Liver (tissue), 9 donors: ENCODE results near the gene APOBEC2. TPM values are rescaled to one million over a fixed set of nuclear protein-coding genes. Genes with fewer than 3 reads are reported as not detected.

Experiments used
- DNase-seq: peaks from one replicate; pipeline ENCODE4 v3.0.0-alpha.2; 2017; ENCODE audit warnings: low spot score
- H3K27ac ChIP-seq, 2 donors: one replicate each; pipeline ENCODE4 v1.7.0; 2013; ENCODE audit warnings: inconsistent platforms in 2 of 2, low read length in 2 of 2, control low read depth in 1 of 2, low read depth in 1 of 2, mild to moderate bottlenecking in 1 of 2
- H3K27me3 ChIP-seq, 4 donors: one replicate each; pipeline versions ENCODE4 v1.6.1 to v1.7.0; 2013; ENCODE audit warnings: low read length in 3 of 4, inconsistent platforms in 1 of 4, mild to moderate bottlenecking in 1 of 4, moderate library complexity in 1 of 4; ENCODE audit not compliant: control insufficient read depth in 4 of 4, insufficient read depth in 4 of 4
- H3K36me3 ChIP-seq, 4 donors: one replicate each; pipeline versions ENCODE4 v1.6.1 to v1.7.0; 2013; ENCODE audit warnings: low read length in 3 of 4, mild to moderate bottlenecking in 3 of 4, low read depth in 1 of 4, moderate library complexity in 1 of 4; ENCODE audit not compliant: control insufficient read depth in 4 of 4, insufficient read depth in 3 of 4
- H3K4me1 ChIP-seq, 4 donors: one replicate each; pipeline versions ENCODE4 v1.6.1 to v1.7.0; 2013; ENCODE audit warnings: low read length in 3 of 4, mild to moderate bottlenecking in 3 of 4, moderate library complexity in 1 of 4; ENCODE audit not compliant: control insufficient read depth in 4 of 4, insufficient read depth in 4 of 4
- H3K4me3 ChIP-seq, 3 donors: one replicate each; pipeline versions ENCODE4 v1.6.1 to v1.7.0; 2013; ENCODE audit warnings: low read length in 3 of 3, control low read depth in 1 of 3, low read depth in 1 of 3, mild to moderate bottlenecking in 1 of 3
- H3K9ac ChIP-seq, 2 donors: one replicate each; pipeline ENCODE4 v1.7.0; 2013; ENCODE audit warnings: low read length in 2 of 2, mild to moderate bottlenecking in 2 of 2, moderate library complexity in 2 of 2, control low read depth in 1 of 2, low read depth in 1 of 2
- H3K9me3 ChIP-seq, 4 donors: one replicate each; pipeline versions ENCODE4 v1.6.1 to v1.7.0; 2013; ENCODE audit warnings: low read length in 3 of 4; ENCODE audit not compliant: control insufficient read depth in 4 of 4
- EGR1 ChIP-seq, 2 donors: IDR thresholded peaks; 2 replicates each; pipeline ENCODE4 v1.6.1; 2016 to 2018; ENCODE audit warnings: antibody characterized with exemption in 2 of 2, low read depth in 2 of 2
- FOXA1 ChIP-seq: IDR thresholded peaks from 2 replicates; pipeline ENCODE4 v1.6.1; 2016; ENCODE audit warnings: antibody characterized with exemption
- FOXA2 ChIP-seq: IDR thresholded peaks from 2 replicates; pipeline ENCODE4 v1.6.1; 2016; ENCODE audit warnings: antibody characterized with exemption
- GABPA ChIP-seq, 2 donors: IDR thresholded peaks in 1 of 2; conservative IDR thresholded peaks in 1 of 2; 2 replicates each; pipeline ENCODE4 v1.6.1; 2016; ENCODE audit warnings: antibody characterized with exemption in 2 of 2, mild to moderate bottlenecking in 1 of 2, moderate library complexity in 1 of 2
- HNF4A ChIP-seq, 2 donors: conservative IDR thresholded peaks; 2 replicates each; pipeline ENCODE4 v1.6.1; 2016; ENCODE audit warnings: antibody characterized with exemption in 2 of 2, mild to moderate bottlenecking in 2 of 2
- HNF4G ChIP-seq: IDR thresholded peaks from 2 replicates; pipeline ENCODE4 v1.6.1; 2016; ENCODE audit warnings: antibody characterized with exemption
- JUND ChIP-seq, 2 donors: IDR thresholded peaks; 2 replicates each; pipeline ENCODE4 v1.6.1; 2016; ENCODE audit warnings: antibody characterized with exemption in 2 of 2
- NR2F2 ChIP-seq: IDR thresholded peaks from 2 replicates; pipeline ENCODE4 v1.6.1; 2016; ENCODE audit warnings: antibody characterized with exemption
- RAD21 ChIP-seq, 2 donors: IDR thresholded peaks; 2 replicates each; pipeline ENCODE4 v1.6.1; 2016; ENCODE audit warnings: antibody characterized with exemption in 2 of 2, mild to moderate bottlenecking in 2 of 2
- RXRA ChIP-seq, 2 donors: IDR thresholded peaks; 2 replicates each; pipeline ENCODE4 v1.6.1; 2017 to 2018; ENCODE audit warnings: antibody characterized with exemption in 2 of 2, mild to moderate bottlenecking in 1 of 2
- TAF1 ChIP-seq: conservative IDR thresholded peaks from 2 replicates; pipeline ENCODE4 v1.6.1; 2016; ENCODE audit warnings: antibody characterized with exemption, mild to moderate bottlenecking
- YY1 ChIP-seq: IDR thresholded peaks from 2 replicates; pipeline ENCODE4 v1.6.1; 2016; ENCODE audit warnings: antibody characterized with exemption, mild to moderate bottlenecking
- WGBS: extraction: QIAGEN DNeasy Blood & Tissue Kit; methylation state at CpG from one replicate; pipeline ENCODE4 v1.1.7; 2013; 5-methylcytosine and 5-hydroxymethylcytosine counted together
- polyA plus RNA-seq, 2 donors: library from polyadenylated mRNA; stranded (reverse) in 1 of 2; unstranded in 1 of 2; fragments of 200-250 nt in 1 of 2; fragments of >200 nt in 1 of 2; fragmentation: Nextera tagmentation in 1 of 2; extraction: Ambion mirVana in 1 of 2; gene quantifications; one replicate each; pipeline versions ENCODE4 v1.2.1 to v1.2.3, GENCODE V29; 2013 to 2015
- total RNA-seq, 2 donors: library from RNA; depleted of rRNA; stranded (reverse); fragments of >200 nt; gene quantifications; one replicate each; pipeline ENCODE4 v1.2.3, GENCODE V29; 2014
- TF ChIP-seq, protein P1 (sequence below): IDR thresholded peaks from 2 replicates; pipeline ENCODE4 v1.6.1; 2016; ENCODE audit warnings: antibody characterized with exemption
- TF ChIP-seq, protein P2 (sequence below): IDR thresholded peaks from 2 replicates; pipeline ENCODE4 v1.6.1; 2016; ENCODE audit warnings: antibody characterized with exemption, mild to moderate bottlenecking
- TF ChIP-seq, protein P3 (sequence below): fragments of 150-350 bp; IDR thresholded peaks from 2 replicates; pipeline ENCODE4 v1.5.1; 2017; ENCODE audit warnings: improper control_type of control experiment, low read depth, low read length; ENCODE audit not compliant: missing input control
- TF ChIP-seq, protein P4 (sequence below): IDR thresholded peaks from 2 replicates; pipeline ENCODE4 v1.6.1; 2016; ENCODE audit warnings: antibody characterized with exemption
- donor health status: healthy.
- donor health status: healthy.
- donor health status: healthy.
- donor health status: healthy.
- donor health status: healthy.

APOBEC2 gene
- total and polyA plus RNA-seq, 4 donors, result 1.6 to 2.3 TPM; not detected in 2

DNA sequence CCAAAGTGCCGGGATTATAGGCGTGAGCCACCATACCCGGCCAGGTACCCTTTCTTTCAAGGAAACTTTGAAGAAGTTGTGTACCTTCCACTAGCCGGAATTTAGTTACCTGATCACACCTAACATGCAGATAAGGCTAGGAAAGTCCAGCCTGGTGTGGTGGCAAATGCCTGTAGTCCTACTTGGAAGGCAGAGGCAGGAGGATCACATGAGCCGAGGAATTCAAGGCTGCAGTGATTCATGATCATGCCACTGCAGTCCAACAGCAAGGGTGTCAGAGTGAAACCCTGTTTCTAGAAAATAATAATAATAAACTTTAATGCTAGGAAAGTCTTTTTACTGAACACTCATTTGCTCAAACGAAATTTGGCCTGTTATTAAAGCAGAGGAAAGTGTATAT lies 40.7 kb downstream of the APOBEC2 start:
- Histone ChIP-seq H3K9ac (no peak overlapping the region), H3K27me3 (no peaks in the 10 kb centered on the region), H3K4me1 (peaks cover 5 to 18% (median 10%) of the 10 kb centered on the region in 4 donors), H3K9me3 (no peaks in the 10 kb centered on the region), H3K36me3 (peaks cover 24 to 85% (median 67%) of the 10 kb centered on the region in 4 donors), H3K27ac (no peak overlapping the region), H3K4me3 (no peak overlapping the region)
- 94% methylated on average over 6 of the region's 6 CpGs for WGBS
- TF ChIP-seq FOXA2 (no peak), EGR1 (IDR thresholded peaks at IDR 0.05; ENCODE audit: low read depth in 2 of 2) (no peak)
- DNase-seq, result no peak

DNA sequence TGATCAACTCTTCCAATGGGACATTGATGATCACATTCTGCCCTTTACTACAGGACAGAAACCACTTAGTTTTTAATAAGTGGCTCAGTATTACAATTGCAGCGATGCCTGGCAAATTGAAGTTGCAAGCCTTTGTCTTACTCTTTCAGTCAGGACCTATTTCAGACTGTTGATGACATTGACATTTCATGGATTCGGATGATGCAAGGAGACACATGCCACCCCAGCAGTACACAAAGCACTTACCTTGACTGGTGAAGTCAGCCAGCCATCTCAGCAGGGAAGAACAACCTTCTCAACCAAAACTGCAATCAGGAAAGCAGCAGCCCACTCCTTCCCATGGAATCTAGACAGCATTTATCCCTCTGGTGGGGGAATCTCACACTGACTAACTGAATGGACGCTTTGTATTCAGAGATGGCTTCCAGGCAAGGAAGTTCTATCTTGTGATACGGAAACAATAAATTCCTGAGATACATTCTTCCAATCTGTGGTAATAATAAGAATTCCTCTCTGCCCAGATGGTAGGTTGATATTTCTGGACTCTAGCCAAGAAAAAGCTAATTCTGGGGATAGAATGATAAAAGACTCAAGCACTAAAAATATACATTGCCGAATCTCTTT lies 44.6 kb downstream of the APOBEC2 start:
- no peak for TF ChIP-seq TAF1
- no peak for TF ChIP-seq EGR1 (IDR thresholded peaks at IDR 0.05; ENCODE audit: low read depth in 2 of 2)
- TF ChIP-seq, protein P1, sequence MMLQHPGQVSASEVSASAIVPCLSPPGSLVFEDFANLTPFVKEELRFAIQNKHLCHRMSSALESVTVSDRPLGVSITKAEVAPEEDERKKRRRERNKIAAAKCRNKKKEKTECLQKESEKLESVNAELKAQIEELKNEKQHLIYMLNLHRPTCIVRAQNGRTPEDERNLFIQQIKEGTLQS, result no peak
- TF ChIP-seq RAD21 (IDR thresholded peaks at IDR 0.05), result no peak
- TF ChIP-seq FOXA2, result no peak
- TF ChIP-seq, protein P2, sequence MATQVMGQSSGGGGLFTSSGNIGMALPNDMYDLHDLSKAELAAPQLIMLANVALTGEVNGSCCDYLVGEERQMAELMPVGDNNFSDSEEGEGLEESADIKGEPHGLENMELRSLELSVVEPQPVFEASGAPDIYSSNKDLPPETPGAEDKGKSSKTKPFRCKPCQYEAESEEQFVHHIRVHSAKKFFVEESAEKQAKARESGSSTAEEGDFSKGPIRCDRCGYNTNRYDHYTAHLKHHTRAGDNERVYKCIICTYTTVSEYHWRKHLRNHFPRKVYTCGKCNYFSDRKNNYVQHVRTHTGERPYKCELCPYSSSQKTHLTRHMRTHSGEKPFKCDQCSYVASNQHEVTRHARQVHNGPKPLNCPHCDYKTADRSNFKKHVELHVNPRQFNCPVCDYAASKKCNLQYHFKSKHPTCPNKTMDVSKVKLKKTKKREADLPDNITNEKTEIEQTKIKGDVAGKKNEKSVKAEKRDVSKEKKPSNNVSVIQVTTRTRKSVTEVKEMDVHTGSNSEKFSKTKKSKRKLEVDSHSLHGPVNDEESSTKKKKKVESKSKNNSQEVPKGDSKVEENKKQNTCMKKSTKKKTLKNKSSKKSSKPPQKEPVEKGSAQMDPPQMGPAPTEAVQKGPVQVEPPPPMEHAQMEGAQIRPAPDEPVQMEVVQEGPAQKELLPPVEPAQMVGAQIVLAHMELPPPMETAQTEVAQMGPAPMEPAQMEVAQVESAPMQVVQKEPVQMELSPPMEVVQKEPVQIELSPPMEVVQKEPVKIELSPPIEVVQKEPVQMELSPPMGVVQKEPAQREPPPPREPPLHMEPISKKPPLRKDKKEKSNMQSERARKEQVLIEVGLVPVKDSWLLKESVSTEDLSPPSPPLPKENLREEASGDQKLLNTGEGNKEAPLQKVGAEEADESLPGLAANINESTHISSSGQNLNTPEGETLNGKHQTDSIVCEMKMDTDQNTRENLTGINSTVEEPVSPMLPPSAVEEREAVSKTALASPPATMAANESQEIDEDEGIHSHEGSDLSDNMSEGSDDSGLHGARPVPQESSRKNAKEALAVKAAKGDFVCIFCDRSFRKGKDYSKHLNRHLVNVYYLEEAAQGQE, result no peak
- no peak for TF ChIP-seq FOXA1
- TF ChIP-seq NR2F2, result no peak
- no peak for TF ChIP-seq RXRA (IDR thresholded peaks at IDR 0.05)
- TF ChIP-seq HNF4G, result no peak
- TF ChIP-seq JUND (IDR thresholded peaks at IDR 0.05), result no peak
- no peak for TF ChIP-seq YY1
- WGBS, result 89% methylated on average over 5 of the region's 5 CpGs
- no peaks in the 10 kb centered on the region for H3K27me3 ChIP-seq
- H3K4me1 ChIP-seq, result no peaks in the 10 kb centered on the region
- no peak overlapping the region for H3K27ac ChIP-seq
- H3K9me3 ChIP-seq, result no peaks in the 10 kb centered on the region
- no peak for DNase-seq
- H3K4me3 ChIP-seq, result no peak overlapping the region
- peaks cover 21 to 80% (median 72%) of the 10 kb centered on the region in 4 donors for H3K36me3 ChIP-seq
- H3K9ac ChIP-seq, result no peak overlapping the region

DNA sequence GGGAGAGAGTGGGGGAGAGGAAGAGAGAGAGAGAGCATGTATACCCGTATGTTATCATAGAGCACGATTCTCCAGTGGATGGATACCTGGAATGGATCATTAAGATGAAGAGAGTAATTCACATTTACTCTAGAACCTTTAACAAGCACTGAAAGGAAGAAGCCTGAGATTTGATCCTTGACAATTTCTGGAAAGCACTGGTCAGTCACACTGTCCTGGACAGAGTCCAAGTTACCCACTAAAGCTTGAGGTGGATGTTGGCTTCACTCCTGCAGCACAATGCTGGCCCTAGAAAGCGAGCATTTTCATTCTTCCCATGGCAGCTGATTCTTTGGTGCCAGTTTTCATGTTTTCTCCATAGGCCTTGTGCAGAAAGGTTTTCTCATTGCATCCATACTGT lies 45.4 kb downstream of the APOBEC2 start:
- no peak overlapping the region for H3K27ac ChIP-seq
- no peaks in the 10 kb centered on the region for H3K4me1 ChIP-seq
- WGBS, result 93% methylated on average over 3 of the region's 3 CpGs
- no peaks in the 10 kb centered on the region for H3K9me3 ChIP-seq
- H3K9ac ChIP-seq, result no peak overlapping the region
- no peak overlapping the region for H3K4me3 ChIP-seq
- H3K36me3 ChIP-seq, result peaks cover 20 to 72% (median 65%) of the 10 kb centered on the region in 4 donors
- no peaks in the 10 kb centered on the region for H3K27me3 ChIP-seq
- no peak for DNase-seq
- TF ChIP-seq FOXA2 (no peak), GABPA (IDR thresholded peaks at IDR 0.05 in 1 of 2, conservative IDR thresholded peaks at IDR 0.05 in 1 of 2) (no peak), RXRA (IDR thresholded peaks at IDR 0.05) (no peak), HNF4G (no peak), JUND (IDR thresholded peaks at IDR 0.05) (no peak), YY1 (no peak), EGR1 (IDR thresholded peaks at IDR 0.05; ENCODE audit: low read depth in 2 of 2) (no peak), HNF4A (conservative IDR thresholded peaks at IDR 0.05) (no peak), RAD21 (IDR thresholded peaks at IDR 0.05) (no peak), FOXA1 (no peak)
- TF ChIP-seq, protein P2, result no peak
- TF ChIP-seq, protein P3, sequence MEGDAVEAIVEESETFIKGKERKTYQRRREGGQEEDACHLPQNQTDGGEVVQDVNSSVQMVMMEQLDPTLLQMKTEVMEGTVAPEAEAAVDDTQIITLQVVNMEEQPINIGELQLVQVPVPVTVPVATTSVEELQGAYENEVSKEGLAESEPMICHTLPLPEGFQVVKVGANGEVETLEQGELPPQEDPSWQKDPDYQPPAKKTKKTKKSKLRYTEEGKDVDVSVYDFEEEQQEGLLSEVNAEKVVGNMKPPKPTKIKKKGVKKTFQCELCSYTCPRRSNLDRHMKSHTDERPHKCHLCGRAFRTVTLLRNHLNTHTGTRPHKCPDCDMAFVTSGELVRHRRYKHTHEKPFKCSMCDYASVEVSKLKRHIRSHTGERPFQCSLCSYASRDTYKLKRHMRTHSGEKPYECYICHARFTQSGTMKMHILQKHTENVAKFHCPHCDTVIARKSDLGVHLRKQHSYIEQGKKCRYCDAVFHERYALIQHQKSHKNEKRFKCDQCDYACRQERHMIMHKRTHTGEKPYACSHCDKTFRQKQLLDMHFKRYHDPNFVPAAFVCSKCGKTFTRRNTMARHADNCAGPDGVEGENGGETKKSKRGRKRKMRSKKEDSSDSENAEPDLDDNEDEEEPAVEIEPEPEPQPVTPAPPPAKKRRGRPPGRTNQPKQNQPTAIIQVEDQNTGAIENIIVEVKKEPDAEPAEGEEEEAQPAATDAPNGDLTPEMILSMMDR, result no peak
- TF ChIP-seq, protein P4, sequence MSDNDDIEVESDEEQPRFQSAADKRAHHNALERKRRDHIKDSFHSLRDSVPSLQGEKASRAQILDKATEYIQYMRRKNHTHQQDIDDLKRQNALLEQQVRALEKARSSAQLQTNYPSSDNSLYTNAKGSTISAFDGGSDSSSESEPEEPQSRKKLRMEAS, result no peak
- TF ChIP-seq, protein P1, result no peak
